Glutamatergic neuron (in vitro differentiated cells): ENCODE measurements around the gene RAB1A. TPM values are rescaled to one million over a fixed set of nuclear protein-coding genes. Genes with fewer than 3 reads are reported as not detected.
A peak's percentile ranks its signal among the peaks of the same experiment; 100 is the strongest.

Experiments used
- DNase-seq: peaks from one replicate; pipeline ENCODE4 v3.0.0; 2022
- H3K27ac Mint-ChIP-seq: one replicate; pipeline ENCODE4 v1.8.0; 2020; ENCODE audit warnings: mild to moderate bottlenecking, mixed read lengths, inconsistent platforms; ENCODE audit not compliant: unreplicated experiment
- H3K27me3 Mint-ChIP-seq: one replicate; pipeline ENCODE4 v1.8.0; 2020; ENCODE audit warnings: mild to moderate bottlenecking, moderate library complexity, mixed read lengths, inconsistent platforms; ENCODE audit not compliant: unreplicated experiment
- H3K36me3 Mint-ChIP-seq: one replicate; pipeline ENCODE4 v1.8.0; 2020; ENCODE audit warnings: mild to moderate bottlenecking, mixed read lengths, inconsistent platforms; ENCODE audit not compliant: unreplicated experiment
- H3K4me1 Mint-ChIP-seq: one replicate; pipeline ENCODE4 v1.8.0; 2020; ENCODE audit warnings: mild to moderate bottlenecking, low read depth, mixed read lengths, inconsistent platforms; ENCODE audit not compliant: unreplicated experiment
- H3K4me3 Mint-ChIP-seq: one replicate; pipeline ENCODE4 v1.8.0; 2020; ENCODE audit warnings: mild to moderate bottlenecking, mixed read lengths, inconsistent platforms; ENCODE audit not compliant: unreplicated experiment
- H3K9me3 Mint-ChIP-seq: one replicate; pipeline ENCODE4 v1.8.0; 2020; ENCODE audit warnings: mild to moderate bottlenecking, moderate library complexity, mixed read lengths, inconsistent platforms; ENCODE audit not compliant: unreplicated experiment
- CTCF ChIP-seq: fragments of 200-600 bp; sonication (generic); IDR thresholded peaks from one replicate; pipeline ENCODE4 v1.5.0; 2021; ENCODE audit not compliant: partially characterized antibody, unreplicated experiment
- total RNA-seq: library from RNA; stranded (reverse); fragmentation: NEBNext Ultra II Directional; extraction: Animal tissue kit (Norgen Biotek cat#: 25700); gene quantifications from one replicate; pipeline ENCODE4 v1.2.1, GENCODE V29; 2021; ENCODE audit not compliant: unreplicated experiment

RAB1A gene
- total RNA-seq, 1 donor from 2014 or later, result 161 TPM

- Mint-ChIP-seq H3K27ac (no peak overlapping the region), H3K27me3 (no peaks in the 10 kb centered on the region), H3K36me3 (peaks cover 13% of the 10 kb centered on the region), H3K9me3 (no peaks in the 10 kb centered on the region), H3K4me3 (no peak overlapping the region), H3K4me1 (no peaks in the 10 kb centered on the region)
- TF ChIP-seq CTCF, result no peak
- no peak for DNase-seq
Observed at GRCh38 chr2:65045651-65046050, 84.3 kb downstream of the RAB1A start.

DNA sequence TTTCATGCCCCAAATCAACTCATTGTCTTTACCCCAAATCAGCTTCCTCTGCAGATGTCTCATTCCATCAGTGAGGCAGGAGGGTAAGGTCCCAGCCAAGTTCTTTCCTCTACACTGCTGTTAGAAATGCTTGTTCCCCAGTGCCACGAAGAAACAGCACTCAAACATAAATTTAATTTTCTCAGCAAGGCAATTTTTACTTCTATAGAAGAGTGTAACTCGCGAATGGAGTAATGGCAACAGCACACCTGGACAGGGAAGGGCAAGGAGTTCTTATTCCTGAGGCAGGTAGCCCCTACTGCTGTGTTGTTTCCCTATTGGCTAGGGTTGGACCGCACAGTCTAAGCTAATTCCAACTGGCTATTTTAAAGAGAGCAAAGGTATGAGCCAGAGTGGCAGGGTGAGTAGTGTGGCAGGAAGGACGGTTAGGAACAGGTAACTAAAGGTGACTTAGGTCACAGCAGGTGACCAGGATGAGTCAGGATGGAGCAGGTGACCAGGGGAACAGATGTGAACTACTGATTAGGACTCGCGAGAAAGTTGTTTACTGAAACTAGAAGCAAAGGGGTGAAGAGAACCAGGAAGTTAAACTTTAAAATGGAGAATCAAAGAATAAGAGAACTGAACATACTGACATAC, 85.7 kb downstream of the RAB1A start:
- no peaks in the 10 kb centered on the region for H3K9me3 Mint-ChIP-seq
- H3K27ac Mint-ChIP-seq, result no peak overlapping the region
- no peaks in the 10 kb centered on the region for H3K27me3 Mint-ChIP-seq
- H3K36me3 Mint-ChIP-seq, result peaks cover 13% of the 10 kb centered on the region
- no peak for DNase-seq
- no peak for TF ChIP-seq CTCF
- no peak overlapping the region for H3K4me3 Mint-ChIP-seq
- no peaks in the 10 kb centered on the region for H3K4me1 Mint-ChIP-seq

GRCh38 chr2:65043001-65043400, 86.9 kb downstream of the RAB1A start:
- no peak for DNase-seq
- Mint-ChIP-seq H3K27ac (no peak overlapping the region), H3K36me3 (peaks cover 13% of the 10 kb centered on the region), H3K4me3 (no peak overlapping the region), H3K4me1 (no peaks in the 10 kb centered on the region), H3K27me3 (no peaks in the 10 kb centered on the region), H3K9me3 (no peaks in the 10 kb centered on the region)
- TF ChIP-seq CTCF, result no peak

DNA sequence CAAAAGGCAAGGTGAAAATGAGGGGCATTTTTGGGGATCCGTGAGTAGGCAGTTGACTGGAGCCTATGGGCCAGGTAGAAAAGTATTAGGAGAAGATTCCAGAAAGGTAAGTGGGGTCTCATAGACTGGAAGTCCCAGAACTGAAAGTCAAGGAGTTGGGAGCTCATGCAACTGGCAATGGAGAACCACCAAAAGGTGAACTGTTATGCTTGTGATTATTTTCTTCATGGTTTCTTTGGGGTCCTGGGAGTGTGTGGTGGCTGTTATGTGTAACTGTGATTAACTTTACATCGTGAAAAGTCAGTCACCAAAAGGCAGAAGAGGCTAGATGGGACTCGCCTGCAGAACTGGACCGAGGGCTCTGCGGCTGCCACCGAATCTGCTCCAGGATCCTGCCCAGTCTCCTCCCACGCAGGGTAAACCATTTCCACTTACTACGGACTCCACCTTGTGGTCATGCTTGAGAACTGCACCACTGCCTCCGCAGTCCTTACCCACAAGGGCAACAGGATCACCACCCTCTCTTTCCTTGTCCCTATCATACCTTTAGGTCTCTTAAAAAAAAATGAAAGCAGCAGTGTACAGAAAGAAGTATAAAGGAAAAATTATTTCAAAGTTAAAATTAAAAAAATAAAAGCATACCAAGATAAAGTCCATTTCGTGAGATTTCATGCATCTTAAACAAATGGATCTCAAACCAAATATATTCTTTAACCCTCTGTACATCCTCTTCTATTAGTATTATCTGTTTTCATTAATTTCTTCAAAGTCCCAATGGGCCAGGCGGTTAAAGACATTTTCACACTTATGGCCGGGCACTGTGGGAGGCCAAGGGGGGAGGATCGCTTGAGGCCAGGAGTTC, 89.3 kb downstream of the RAB1A start:
- no peak overlapping the region for H3K4me3 Mint-ChIP-seq
- H3K36me3 Mint-ChIP-seq, result peaks cover 13% of the 10 kb centered on the region
- DNase-seq, result peak; percentile 85
- no peaks in the 10 kb centered on the region for H3K27me3 Mint-ChIP-seq
- H3K9me3 Mint-ChIP-seq, result no peaks in the 10 kb centered on the region
- H3K4me1 Mint-ChIP-seq, result no peaks in the 10 kb centered on the region
- peak; percentile 91 for TF ChIP-seq CTCF
- no peak overlapping the region for H3K27ac Mint-ChIP-seq

GRCh38 chr2:65039640-65040039, 90.3 kb downstream of the RAB1A start:
- no peaks in the 10 kb centered on the region for H3K27me3 Mint-ChIP-seq
- no peak overlapping the region for H3K4me3 Mint-ChIP-seq
- TF ChIP-seq CTCF, result no peak
- no peak for DNase-seq
- H3K4me1 Mint-ChIP-seq, result no peaks in the 10 kb centered on the region
- H3K36me3 Mint-ChIP-seq, result peaks cover 7% of the 10 kb centered on the region
- H3K9me3 Mint-ChIP-seq, result no peaks in the 10 kb centered on the region
- no peak overlapping the region for H3K27ac Mint-ChIP-seq
